GM18517 (cell line): ENCODE measurements around the gene PREX1.
"Not testable (repeated sequence)": the region's sequence is repeated elsewhere in the genome, so short reads cannot be mapped to it uniquely, and the experiment has no call there.

Experiments used
- ATAC-seq: cut with Tn5 transposase; IDR thresholded peaks from one replicate; pipeline ENCODE4 v1.9.1; 2021; ENCODE audit warnings: mild to moderate bottlenecking, moderate library complexity; ENCODE audit not compliant: unreplicated experiment

Gene PREX1, protein sequence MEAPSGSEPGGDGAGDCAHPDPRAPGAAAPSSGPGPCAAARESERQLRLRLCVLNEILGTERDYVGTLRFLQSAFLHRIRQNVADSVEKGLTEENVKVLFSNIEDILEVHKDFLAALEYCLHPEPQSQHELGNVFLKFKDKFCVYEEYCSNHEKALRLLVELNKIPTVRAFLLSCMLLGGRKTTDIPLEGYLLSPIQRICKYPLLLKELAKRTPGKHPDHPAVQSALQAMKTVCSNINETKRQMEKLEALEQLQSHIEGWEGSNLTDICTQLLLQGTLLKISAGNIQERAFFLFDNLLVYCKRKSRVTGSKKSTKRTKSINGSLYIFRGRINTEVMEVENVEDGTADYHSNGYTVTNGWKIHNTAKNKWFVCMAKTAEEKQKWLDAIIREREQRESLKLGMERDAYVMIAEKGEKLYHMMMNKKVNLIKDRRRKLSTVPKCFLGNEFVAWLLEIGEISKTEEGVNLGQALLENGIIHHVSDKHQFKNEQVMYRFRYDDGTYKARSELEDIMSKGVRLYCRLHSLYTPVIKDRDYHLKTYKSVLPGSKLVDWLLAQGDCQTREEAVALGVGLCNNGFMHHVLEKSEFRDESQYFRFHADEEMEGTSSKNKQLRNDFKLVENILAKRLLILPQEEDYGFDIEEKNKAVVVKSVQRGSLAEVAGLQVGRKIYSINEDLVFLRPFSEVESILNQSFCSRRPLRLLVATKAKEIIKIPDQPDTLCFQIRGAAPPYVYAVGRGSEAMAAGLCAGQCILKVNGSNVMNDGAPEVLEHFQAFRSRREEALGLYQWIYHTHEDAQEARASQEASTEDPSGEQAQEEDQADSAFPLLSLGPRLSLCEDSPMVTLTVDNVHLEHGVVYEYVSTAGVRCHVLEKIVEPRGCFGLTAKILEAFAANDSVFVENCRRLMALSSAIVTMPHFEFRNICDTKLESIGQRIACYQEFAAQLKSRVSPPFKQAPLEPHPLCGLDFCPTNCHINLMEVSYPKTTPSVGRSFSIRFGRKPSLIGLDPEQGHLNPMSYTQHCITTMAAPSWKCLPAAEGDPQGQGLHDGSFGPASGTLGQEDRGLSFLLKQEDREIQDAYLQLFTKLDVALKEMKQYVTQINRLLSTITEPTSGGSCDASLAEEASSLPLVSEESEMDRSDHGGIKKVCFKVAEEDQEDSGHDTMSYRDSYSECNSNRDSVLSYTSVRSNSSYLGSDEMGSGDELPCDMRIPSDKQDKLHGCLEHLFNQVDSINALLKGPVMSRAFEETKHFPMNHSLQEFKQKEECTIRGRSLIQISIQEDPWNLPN (N-terminal part only)

DNA sequence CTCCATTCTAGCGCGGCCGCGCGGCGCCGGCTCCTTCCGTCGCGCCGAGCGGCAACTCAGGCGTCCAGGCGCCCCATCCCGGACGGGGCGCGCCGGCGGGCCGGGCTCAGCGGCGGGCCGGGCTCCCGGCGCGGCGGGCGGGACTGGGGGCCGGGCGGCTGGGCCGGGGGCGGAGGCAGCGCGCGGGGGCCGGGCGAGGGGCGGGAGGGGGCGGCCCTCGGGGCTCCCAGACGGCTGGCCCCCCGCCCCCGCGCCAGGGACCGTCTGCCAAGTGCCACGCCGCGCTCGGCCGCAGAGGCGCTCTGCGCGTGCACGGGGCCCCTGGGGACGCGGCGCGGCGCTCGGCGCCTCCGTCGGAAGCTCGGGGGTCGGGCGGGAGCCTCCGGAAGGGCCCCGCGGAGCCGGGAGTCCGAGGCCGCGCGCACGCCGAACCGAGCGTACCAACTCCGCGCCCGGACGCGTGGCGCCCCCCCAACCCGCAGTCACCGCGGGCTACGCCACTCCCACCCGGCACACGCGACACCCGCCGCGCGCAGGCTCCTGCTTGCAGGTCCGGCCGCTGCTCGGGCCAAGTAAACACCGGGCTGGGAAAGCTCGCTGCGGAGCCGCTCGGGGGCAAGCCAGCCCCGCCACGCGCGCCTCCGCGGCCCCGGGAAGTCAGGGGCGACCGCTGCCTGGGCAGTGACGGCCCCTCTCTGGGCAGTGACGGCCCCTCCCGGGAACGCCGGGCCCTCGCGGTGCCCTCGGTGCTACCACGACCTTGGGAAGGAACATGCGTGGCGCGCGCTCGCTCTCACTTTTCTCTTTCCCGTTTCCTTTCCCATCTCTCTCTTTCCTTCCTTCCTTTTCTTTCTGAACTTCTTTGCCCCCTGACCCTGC is at the start of gene PREX1:
Gene PREX1, minus strand, starts transcription at position 145 of the 879 bp plus-strand sequence. Its CDS starts 139 bp downstream, at position 6.
- ATAC-seq = peak; percentile 35

DNA sequence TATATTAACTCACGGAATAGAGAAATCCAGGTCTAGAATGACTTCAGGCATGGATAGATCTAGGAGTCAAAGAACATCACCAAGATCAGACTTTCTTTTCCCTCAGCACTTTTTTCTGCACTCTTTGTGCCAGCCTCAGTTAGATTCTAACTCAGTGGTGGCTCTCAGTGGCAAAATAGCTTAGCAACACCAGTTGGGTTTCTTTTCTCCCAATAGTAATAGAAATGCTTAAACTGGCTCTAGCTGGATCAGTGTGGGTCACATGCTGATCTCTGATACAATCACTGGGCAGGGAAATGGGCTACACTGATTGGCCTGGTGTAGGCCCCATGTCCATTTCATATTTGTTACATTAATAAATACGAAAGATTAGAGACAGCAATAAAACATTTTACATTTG is 49.5 kb upstream of the PREX1 start:
- no peak for ATAC-seq

DNA sequence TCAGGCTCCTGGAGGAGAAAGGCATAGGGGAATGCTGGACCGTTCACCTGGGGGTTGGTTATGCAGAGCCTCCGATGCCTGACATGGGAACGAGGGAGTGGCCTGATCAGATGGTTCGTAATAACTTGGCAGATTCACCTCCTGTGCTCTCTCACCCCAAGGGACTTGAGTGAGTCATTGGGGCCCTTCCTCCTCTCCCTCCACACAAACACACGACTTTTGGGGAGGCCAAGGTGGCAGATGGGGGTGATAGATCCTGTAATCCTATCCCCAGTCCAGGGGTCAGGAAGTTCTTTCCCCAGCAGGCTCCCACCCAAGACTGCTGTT is 48.1 kb upstream of the PREX1 start:
- no peak for ATAC-seq

DNA sequence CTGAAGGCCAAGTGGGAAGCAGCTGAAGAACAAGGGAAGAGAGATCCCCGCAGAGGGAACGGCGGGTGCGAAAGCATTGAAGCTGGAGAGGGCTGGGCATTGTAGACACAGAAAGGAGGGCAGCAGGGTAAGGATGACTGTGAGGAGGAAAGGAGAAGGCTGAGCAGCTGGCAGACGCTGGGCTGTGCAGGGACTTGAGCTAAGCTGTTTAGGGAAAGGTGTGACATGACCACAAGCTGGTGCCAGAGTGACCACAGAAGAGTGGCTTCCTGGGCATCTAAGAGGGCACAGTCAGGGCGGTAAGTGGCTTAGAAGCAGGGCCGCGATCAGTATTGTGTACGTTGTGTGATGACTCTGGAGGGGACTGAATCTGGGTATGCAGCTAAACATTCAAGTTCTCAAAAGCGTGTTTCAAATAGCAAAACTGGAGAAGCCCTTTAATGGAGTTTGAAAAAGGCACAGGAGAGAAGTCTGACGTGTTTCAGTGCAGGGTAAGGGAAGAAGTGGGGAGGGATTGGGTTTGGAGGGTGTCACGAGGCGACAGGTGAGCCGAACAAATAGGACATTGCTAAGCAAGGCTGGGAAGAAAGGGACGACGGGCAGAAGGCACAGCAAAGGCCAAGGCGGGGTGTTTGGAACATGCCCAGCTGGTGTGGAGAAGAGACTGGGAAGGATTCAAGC is 47.6 kb upstream of the PREX1 start:
- ATAC-seq = no peak

DNA sequence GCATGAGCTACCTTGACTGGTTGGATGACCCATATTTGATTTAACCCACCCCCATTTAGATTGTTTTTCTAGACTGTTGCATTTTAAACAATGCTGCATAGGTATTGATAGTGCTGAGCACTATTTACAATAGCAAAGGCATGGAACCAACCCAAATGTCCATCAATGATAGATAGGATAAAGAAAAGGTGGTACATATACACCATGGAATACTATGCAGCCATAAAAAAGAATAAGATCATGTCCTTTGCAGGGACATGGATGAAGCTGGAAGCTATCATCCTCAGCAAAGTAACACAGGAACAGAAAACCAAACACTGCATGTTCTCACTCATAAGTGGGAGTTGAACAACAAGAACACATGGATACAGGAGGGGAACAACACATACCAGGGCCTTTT is 41.6 kb upstream of the PREX1 start:
- ATAC-seq = not testable (repeated sequence)

DNA sequence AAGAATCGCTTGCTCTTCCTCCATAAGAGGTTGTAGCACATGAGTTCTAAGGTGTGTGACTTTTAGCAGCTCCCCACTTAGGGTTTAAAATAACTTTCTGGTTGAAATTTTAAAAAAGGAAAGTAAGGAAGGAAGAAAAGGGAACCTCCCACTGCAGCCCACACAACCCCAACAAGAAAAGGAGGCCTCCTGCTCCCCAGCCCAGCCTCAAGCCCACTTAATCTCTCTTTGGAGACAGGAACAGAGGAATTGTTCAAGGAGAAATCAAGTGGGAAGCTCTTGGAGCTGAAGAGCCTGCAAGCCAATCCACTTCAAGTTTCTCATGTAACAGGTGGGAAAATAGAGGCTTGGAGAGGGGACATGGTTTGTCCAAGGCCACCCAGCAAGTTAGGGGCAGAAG is 39.1 kb upstream of the PREX1 start:
- ATAC-seq = no peak

DNA sequence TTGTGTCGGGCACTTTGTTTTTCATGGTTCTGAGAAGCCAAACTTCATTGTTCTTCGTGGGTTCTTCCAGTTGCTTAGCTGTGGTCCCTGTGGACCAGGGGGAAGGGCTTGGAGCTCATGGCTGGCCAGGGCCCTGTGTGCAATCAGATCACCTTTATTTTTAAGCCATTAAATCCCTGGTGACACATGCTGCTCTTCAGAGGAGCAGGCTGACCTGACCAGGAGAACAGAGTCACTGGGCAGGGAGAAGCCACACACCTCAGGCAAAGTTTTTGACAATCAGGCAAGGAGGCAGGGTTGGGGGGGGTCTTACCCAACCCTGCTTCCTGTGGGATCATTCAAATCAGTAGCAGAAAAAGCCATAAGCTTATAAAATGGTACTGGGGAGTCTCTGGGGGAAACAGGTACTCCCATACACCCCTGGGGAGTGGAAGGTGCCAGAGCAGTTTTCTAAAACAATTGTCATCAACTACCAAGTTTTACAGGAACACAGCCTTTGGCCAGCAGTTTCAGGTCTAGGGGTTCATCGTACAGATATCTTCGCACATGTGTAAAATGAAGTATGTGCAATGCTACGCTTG is 37.0 kb upstream of the PREX1 start:
- ATAC-seq = no peak

DNA sequence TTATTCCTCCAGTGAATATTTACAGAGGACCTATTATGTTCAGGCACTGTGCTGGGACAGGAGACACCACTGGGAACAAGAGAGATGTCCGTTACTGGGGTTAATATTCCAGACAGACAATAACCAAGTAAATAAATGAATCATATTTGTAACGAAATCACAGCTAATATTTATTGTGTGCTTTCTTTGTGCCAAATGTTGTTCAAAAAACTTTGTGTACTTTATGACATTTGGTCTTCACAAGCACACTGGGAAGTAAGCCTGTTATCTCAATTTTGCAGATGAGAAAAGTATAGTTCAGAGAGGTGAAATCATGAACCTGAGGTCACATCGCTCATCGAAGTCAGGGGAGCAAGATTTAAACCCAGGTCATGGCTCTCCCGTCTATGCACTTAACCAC is 36.5 kb upstream of the PREX1 start:
- no peak for ATAC-seq

DNA sequence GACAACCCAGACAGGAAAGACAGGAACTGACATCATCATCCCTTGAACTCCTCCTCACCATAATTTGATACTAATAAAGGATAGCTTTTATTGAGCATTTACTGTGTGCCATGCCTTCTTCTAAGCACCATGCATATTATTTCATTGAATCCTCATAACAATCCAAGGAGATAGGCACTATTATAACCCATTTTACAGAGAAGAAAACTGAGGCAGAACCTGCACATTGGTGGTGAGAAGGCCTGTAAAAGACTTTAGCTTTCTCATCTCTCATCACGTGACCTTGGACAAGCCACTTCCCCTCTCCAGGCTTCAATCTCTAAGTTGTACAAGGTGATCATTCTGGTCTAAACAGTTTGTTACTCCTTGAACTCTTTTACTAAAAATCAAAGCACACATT is 34.5 kb upstream of the PREX1 start:
- ATAC-seq = no peak

DNA sequence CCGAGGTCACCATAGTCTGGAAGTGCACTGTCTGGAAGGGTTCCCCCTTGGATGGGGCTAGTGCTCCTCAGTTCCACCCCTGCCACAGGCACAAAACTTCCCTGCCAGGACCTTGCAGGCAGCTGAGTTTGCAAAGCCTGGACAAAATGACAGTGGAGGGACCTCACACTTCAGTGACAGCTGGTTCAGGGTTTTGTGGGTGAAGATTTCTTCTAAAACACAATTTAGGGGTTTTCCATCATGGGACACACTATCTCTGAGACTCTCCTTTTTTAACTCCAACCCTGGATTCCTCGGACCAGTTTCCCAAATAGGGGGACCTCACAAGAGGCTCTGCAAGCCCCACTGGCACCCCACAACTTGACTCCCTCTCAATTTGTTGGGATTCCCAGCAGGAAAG is 33.6 kb upstream of the PREX1 start:
- no peak for ATAC-seq

DNA sequence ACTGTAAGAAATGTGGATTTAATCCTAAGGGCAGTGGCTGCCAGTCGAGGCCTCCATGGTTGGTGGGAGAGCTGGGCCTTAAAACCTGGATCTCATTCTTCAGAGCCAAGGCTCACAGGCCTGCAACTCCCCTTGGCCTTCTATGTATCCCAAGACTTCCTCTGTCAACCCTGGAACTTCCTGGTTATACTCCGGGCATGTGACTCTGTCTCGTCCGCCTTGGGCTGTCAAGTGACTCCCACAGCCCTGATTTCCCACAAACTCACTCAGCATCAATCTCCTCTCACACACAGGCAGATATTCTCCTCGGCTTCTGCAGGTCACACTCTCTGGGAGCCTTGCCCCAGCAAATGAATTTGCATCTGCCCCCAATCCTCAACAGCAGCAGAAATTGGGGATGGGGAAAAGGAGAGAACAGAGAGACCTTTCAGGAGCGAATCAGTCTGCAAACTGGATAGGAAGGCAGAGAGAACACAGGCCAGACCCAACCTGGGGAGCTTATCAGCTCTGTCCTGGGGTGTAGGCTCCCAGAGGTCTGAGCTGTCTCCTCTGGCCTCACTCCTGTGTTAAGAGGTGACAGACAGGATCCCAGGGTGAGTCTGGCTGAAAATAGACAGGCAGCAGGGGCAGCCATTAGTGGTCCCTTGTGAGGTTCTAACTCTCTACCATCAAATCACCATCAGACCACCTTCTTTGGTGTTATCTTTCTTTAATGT is 30.4 kb upstream of the PREX1 start:
- no peak for ATAC-seq

DNA sequence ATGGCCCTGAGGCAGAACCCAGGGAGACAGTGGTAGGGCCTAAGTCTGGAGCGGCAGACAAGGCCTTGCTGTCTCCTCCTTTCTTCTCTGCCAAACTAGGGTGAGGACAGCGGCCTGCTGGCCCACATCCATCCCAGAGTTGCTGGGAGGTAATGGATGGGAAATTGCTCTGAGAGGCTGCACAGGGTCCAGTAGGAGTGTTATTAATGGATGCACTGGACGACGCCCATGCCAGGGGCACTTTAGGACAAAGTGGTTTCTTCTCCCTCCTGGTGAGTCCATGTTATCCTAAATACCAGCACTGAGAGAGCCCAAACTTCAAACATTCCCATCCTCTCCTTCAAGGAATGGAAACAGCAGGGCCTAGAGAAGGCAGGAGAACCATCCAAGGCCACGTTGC is 28.3 kb upstream of the PREX1 start:
- ATAC-seq = no peak

DNA sequence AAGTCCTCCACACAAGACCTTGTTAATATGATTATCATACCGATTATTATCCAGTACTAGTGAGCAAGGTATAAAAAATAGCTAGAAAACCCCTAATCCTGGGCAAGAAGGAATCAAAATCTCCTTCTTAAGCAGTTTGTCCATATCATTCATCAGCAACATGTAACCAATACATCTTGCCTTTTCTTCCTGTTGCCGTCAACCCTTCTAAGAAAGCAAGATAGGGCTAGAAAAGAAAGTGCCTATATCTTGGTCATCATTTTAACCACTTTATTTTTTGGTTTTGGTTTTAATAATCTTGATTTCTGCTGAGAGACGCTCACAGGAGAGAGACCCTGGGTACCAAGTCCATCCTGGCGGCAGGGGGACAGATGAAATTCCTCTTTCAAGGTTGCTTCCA is 27.2 kb upstream of the PREX1 start:
- ATAC-seq = no peak

DNA sequence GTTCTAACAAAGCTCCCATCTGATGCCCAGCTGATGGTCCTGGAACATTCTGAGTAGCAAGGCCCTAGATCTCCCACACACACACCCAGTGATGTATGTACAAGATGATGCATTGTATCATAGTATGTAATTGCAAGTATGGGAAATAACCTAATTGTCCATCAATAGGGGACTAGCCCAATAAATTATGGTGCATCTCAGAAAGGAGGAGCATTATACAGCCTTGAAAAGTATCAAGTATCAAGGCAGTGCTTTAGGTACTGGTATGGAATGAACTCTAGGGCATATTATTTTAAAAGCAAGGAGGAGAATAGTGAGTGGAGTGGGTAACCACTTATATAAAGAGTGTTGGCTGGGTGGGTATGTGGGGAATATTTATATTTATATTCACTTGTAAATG is 24.8 kb upstream of the PREX1 start:
- ATAC-seq = no peak

DNA sequence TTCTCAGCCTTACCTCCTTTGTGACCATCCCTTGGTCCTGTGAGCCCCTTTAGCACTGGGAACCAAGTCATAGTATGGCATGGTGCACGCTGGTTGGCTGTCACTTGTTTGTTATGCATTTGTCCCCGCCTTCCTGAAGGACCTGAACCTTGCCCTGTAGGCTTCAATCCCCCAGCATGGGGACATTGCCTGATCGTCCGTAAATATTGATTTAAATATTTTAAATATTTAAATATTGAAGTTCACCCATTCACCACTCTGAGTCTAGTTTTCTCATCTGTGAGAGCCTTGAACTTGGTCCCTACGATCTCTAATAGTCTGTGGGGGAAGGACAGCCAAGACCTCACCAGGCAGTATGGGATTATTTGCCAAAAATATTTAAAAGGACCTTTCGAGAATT is 23.8 kb upstream of the PREX1 start:
- ATAC-seq = no peak

DNA sequence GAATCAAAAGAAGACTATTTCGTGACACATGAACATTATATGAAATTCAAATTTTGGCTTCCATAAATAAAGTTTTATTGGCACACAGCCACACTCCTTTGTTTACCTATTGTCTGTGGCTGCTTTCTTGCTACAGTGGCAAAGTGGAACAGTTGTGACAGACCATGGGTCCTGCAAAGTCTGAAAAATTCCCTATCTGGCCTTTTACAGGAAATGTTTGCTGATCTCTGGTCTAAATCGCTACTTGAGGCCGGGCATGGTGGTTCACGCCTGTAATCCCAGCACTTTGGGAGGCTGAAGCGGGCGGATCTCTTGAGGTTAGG is 23.1 kb upstream of the PREX1 start:
- ATAC-seq = no peak

DNA sequence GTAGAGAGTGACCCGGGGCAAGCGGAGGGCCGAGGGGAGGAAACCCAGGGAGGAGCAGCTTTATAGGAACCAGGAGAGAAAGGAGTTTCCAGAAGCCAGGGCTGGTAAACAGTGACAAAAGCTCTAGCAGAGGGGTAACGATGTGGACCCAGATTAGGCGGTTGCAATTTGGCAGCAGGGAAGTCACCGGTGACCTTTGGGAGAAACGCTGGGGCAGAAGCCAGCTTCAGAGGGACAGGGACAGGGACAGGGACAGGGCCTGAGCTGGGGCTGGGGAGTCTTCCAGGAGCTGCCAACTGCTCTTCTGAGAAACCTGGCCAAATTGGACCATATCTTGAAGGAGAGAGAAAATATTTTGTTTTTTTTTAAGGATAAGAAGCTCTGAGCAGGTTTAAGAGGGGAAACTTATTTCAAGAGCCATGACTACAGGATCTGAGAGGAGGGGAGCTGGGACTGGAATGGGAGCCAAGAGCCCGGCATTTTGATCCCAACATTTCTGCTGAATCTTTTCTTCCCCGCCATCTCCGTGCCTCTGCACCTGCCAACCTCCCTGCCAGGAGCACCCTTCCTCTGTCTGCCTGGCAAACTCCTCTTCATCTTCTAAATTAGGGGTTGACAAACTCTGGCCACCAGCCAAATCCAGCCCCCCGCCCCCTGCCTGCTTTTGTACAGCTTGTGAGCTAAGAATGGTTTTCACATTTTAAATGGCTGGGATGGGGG is 22.6 kb upstream of the PREX1 start:
- ATAC-seq = no peak

DNA sequence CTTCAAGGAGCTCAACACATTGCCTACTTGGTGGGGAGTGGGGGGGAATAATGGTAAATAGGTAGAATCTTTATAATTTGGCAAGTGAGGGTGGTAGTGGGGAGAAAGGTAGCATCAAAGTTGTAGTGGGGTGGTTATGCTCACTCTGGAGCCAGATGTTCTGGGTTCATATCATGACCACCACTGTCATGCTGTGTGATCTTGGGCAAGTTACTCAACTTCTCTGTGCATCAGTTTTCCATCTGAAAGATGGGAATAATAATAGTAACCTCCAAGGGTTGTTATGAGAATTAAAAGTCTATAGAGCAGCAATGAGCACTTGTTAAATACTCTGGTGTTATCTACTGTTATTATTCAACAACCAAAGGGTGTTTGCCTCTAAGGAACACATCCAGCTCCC is 22.0 kb upstream of the PREX1 start:
- no peak for ATAC-seq
